GM18867 (cell line): Measurements from ENCODE around the gene XXYLT1.
"Not testable (repeated sequence)": the region's sequence is repeated elsewhere in the genome, so short reads cannot be mapped to it uniquely, and the experiment has no call there.

Source experiments
- ATAC-seq: cut with Tn5 transposase; IDR thresholded peaks from one replicate; pipeline ENCODE4 v1.9.1; 2021; ENCODE audit warnings: mild to moderate bottlenecking, moderate library complexity; ENCODE audit not compliant: unreplicated experiment

Gene XXYLT1

GRCh38 chr3:195101927-195102608 is 168.9 kb downstream of the XXYLT1 start:
- no peak for ATAC-seq

- peak; percentile 62 for ATAC-seq
Measured at GRCh38 chr3:195101001-195101583, 169.9 kb downstream of the XXYLT1 start.

- ATAC-seq, result no peak
Measured at GRCh38 chr3:195099951-195100785, 170.8 kb downstream of the XXYLT1 start.

- ATAC-seq, result no peak
Measured at GRCh38 chr3:195098741-195099525, 172.0 kb downstream of the XXYLT1 start.

- ATAC-seq, result no peak
Measured at GRCh38 chr3:195097331-195098255, 173.4 kb downstream of the XXYLT1 start.

GRCh38 chr3:195096484-195097330 is 174.3 kb downstream of the XXYLT1 start:
- ATAC-seq, result no peak

- no peak for ATAC-seq
Measured at GRCh38 chr3:195096053-195096452, 174.9 kb downstream of the XXYLT1 start.

GRCh38 chr3:195095704-195096036 is 175.3 kb downstream of the XXYLT1 start:
- no peak for ATAC-seq

- peak; percentile 82 for ATAC-seq
Measured at GRCh38 chr3:195095035-195095703, 175.8 kb downstream of the XXYLT1 start.

GRCh38 chr3:195094191-195094921 is 176.6 kb downstream of the XXYLT1 start:
- peak; percentile 77 for ATAC-seq

- peak; percentile 2 for ATAC-seq
Measured at GRCh38 chr3:195093731-195094130, 177.2 kb downstream of the XXYLT1 start.

GRCh38 chr3:195087840-195088601 is 182.9 kb downstream of the XXYLT1 start:
- ATAC-seq, result not testable (repeated sequence)

GRCh38 chr3:195087328-195087727 is 183.6 kb downstream of the XXYLT1 start:
- ATAC-seq, result no peak

GRCh38 chr3:195086885-195087284 is 184.1 kb downstream of the XXYLT1 start:
- ATAC-seq, result no peak

GRCh38 chr3:195086341-195086740 is 184.6 kb downstream of the XXYLT1 start:
- ATAC-seq, result no peak

GRCh38 chr3:195085356-195086130 is 185.4 kb downstream of the XXYLT1 start:
- no peak for ATAC-seq
